H9 (cell line): ENCODE data around the gene MIGA1. TPM values are rescaled to one million over a fixed set of nuclear protein-coding genes. Genes with fewer than 3 reads are reported as not detected.

Experiments
- DNase-seq: peaks from one replicate; pipeline ENCODE4 v3.0.0-alpha.2; 2017
- H2AFZ ChIP-seq: one replicate; pipeline ENCODE4 v1.6.1; 2013; ENCODE audit warnings: mild to moderate bottlenecking, low read length, control low read depth, moderate library complexity
- H2AK5ac ChIP-seq: 2 replicates; pipeline ENCODE4 v1.6.1; 2013; ENCODE audit warnings: low read length, control low read depth, mixed read lengths; ENCODE audit not compliant: insufficient read length
- H2BK120ac ChIP-seq: one replicate; pipeline ENCODE4 v1.6.1; 2013; ENCODE audit warnings: low read depth, mild to moderate bottlenecking, low read length, control low read depth, inconsistent platforms; ENCODE audit not compliant: poor library complexity, severe bottlenecking
- H2BK12ac ChIP-seq: 2 replicates; pipeline ENCODE4 v1.6.1; 2013; ENCODE audit warnings: low read length, control low read depth, mixed read lengths, low read depth; ENCODE audit not compliant: insufficient read length
- H2BK15ac ChIP-seq: 2 replicates; pipeline ENCODE4 v1.6.1; 2013; ENCODE audit warnings: low read depth, low read length, control low read depth
- H2BK20ac ChIP-seq: one replicate; pipeline ENCODE4 v1.6.1; 2013; ENCODE audit warnings: low read depth, mild to moderate bottlenecking, low read length, control low read depth, inconsistent platforms; ENCODE audit not compliant: poor library complexity, severe bottlenecking
- H2BK5ac ChIP-seq: 2 replicates; pipeline ENCODE4 v1.6.1; 2013; ENCODE audit warnings: low read length, control low read depth, mixed read lengths; ENCODE audit not compliant: insufficient read length
- H3K14ac ChIP-seq: 2 replicates; pipeline ENCODE4 v1.6.1; 2013; ENCODE audit warnings: low read length, control low read depth; ENCODE audit not compliant: insufficient read depth
- H3K18ac ChIP-seq: 2 replicates; pipeline ENCODE4 v1.6.1; 2013; ENCODE audit warnings: low read depth, mild to moderate bottlenecking, mixed read lengths, low read length, control low read depth; ENCODE audit not compliant: insufficient read length
- H3K23ac ChIP-seq: 2 replicates; pipeline ENCODE4 v1.6.1; 2013; ENCODE audit warnings: low read length, control low read depth, mixed read lengths, low read depth; ENCODE audit not compliant: insufficient read length
- H3K23me2 ChIP-seq: 2 replicates; pipeline ENCODE4 v1.6.1; 2013; ENCODE audit warnings: low read depth, mild to moderate bottlenecking, mixed read lengths, low read length, control low read depth; ENCODE audit not compliant: insufficient read length, poor library complexity, severe bottlenecking
- H3K27ac ChIP-seq: 2 replicates; pipeline ENCODE4 v1.5.1; 2013; ENCODE audit warnings: low read length, control low read depth, mixed read lengths, low read depth; ENCODE audit not compliant: insufficient read length
- H3K27me3 ChIP-seq: 2 replicates; pipeline ENCODE4 v1.6.1; 2013; ENCODE audit warnings: low read length, control low read depth, inconsistent platforms; ENCODE audit not compliant: insufficient read depth
- H3K4ac ChIP-seq: 2 replicates; pipeline ENCODE4 v1.6.1; 2013; ENCODE audit warnings: low read depth, mild to moderate bottlenecking, control low read depth, inconsistent platforms, low read length, moderate library complexity
- H3K4me1 ChIP-seq: 2 replicates; pipeline ENCODE4 v1.6.1; 2013; ENCODE audit warnings: low read length, control low read depth, inconsistent platforms; ENCODE audit not compliant: insufficient read depth
- H3K4me2 ChIP-seq: 2 replicates; pipeline ENCODE4 v1.6.1; 2013; ENCODE audit warnings: low read length, control low read depth, mixed read lengths; ENCODE audit not compliant: insufficient read length, insufficient read depth
- H3K56ac ChIP-seq: 2 replicates; pipeline ENCODE4 v1.6.1; 2013; ENCODE audit warnings: low read depth, mild to moderate bottlenecking, mixed read lengths, low read length, control low read depth; ENCODE audit not compliant: insufficient read length
- H3K79me1 ChIP-seq: 2 replicates; pipeline ENCODE4 v1.6.1; 2013; ENCODE audit warnings: low read depth, mild to moderate bottlenecking, moderate library complexity, low read length, control low read depth, inconsistent platforms; ENCODE audit not compliant: insufficient read depth, poor library complexity, severe bottlenecking
- H3K79me2 ChIP-seq: 2 replicates; pipeline ENCODE4 v1.6.1; 2013; ENCODE audit warnings: low read length, control low read depth, inconsistent platforms; ENCODE audit not compliant: insufficient read depth
- H3K9ac ChIP-seq: 2 replicates; pipeline ENCODE4 v1.6.1; 2013; ENCODE audit warnings: low read length, control low read depth, mixed read lengths; ENCODE audit not compliant: insufficient read length; ENCODE audit errors: extremely low read depth
- H3K9me3 ChIP-seq: one replicate; pipeline ENCODE4 v1.6.1; 2013; ENCODE audit warnings: low read depth, low read length, inconsistent platforms; ENCODE audit not compliant: control insufficient read depth
- H3T11ph ChIP-seq: one replicate; pipeline ENCODE4 v1.6.1; 2013; ENCODE audit warnings: mild to moderate bottlenecking, low read length, control low read depth, inconsistent platforms
- H4K20me1 ChIP-seq: one replicate; pipeline ENCODE4 v1.6.1; 2013; ENCODE audit not compliant: control insufficient read depth, insufficient read length, insufficient read depth
- H4K5ac ChIP-seq: 2 replicates; pipeline ENCODE4 v1.6.1; 2013; ENCODE audit warnings: low read depth, mild to moderate bottlenecking, mixed read lengths, low read length, control low read depth; ENCODE audit not compliant: insufficient read length
- H4K8ac ChIP-seq: replicated peaks from 2 replicates; pipeline ENCODE4 v1.6.1; 2013; ENCODE audit warnings: low read length, control low read depth, mixed read lengths, low read depth; ENCODE audit not compliant: insufficient read length
- H4K91ac ChIP-seq: 2 replicates; pipeline ENCODE4 v1.6.1; 2013; ENCODE audit warnings: low read depth, mild to moderate bottlenecking, moderate library complexity, mixed read lengths, low read length, control low read depth; ENCODE audit not compliant: insufficient read length
- H3K27ac Mint-ChIP-seq, 3 experiments: 2 replicates in 2 of 3; 3 replicates in 1 of 3; pipeline ENCODE4 v1.8.0; 2020 to 2021; ENCODE audit warnings: mixed read lengths in 3 of 3, mild to moderate bottlenecking in 1 of 3, moderate library complexity in 1 of 3
- H3K27me3 Mint-ChIP-seq: 2 replicates; pipeline ENCODE4 v1.8.0; 2021; ENCODE audit warnings: low read depth, mild to moderate bottlenecking, moderate library complexity, mixed read lengths
- H3K36me3 Mint-ChIP-seq, 3 experiments: 2 replicates in 2 of 3; 3 replicates in 1 of 3; pipeline ENCODE4 v1.8.0; 2020 to 2021; ENCODE audit warnings: low read depth in 3 of 3, mixed read lengths in 3 of 3; ENCODE audit not compliant: insufficient read depth in 1 of 3
- H3K4me1 Mint-ChIP-seq, 2 experiments: 2 replicates each; pipeline ENCODE4 v1.8.0; 2020; ENCODE audit warnings: mixed read lengths in 2 of 2
- H3K4me3 Mint-ChIP-seq, 2 experiments: 2 replicates in 1 of 2; 3 replicates in 1 of 2; pipeline ENCODE4 v1.8.0; 2020 to 2021; ENCODE audit warnings: mild to moderate bottlenecking in 2 of 2, mixed read lengths in 2 of 2, moderate library complexity in 1 of 2
- H3K9me3 Mint-ChIP-seq, 2 experiments: 2 replicates in 1 of 2; 3 replicates in 1 of 2; pipeline ENCODE4 v1.8.0; 2020; ENCODE audit warnings: mild to moderate bottlenecking in 2 of 2, mixed read lengths in 2 of 2, moderate library complexity in 1 of 2
- CTCF ChIP-seq: fragments of 200-600 bp; sonication (generic); conservative IDR thresholded peaks from 3 replicates; pipeline ENCODE4 v1.8.0; 2021; ENCODE audit warnings: antibody characterized with exemption, mild to moderate bottlenecking
- whole genome bisulfite sequencing: extraction: QIAGEN DNeasy Blood & Tissue Kit; methylation state at CpG from one replicate; pipeline ENCODE4 v1.1.7; 2013; ENCODE audit warnings: missing lambda C conversion rate, low lambda C conversion rate, mixed read lengths; ENCODE audit not compliant: insufficient read length; ENCODE audit errors: extremely low coverage; 5-methylcytosine and 5-hydroxymethylcytosine counted together
- total RNA-seq: library from RNA; stranded (reverse); gene quantifications from 2 replicates; pipeline ENCODE4 v1.2.1, GENCODE V29; 2021

MIGA1 gene
- total RNA-seq, 1 experiment from 2014 or later, result 6.3 TPM

GRCh38 chr1:77739235-77739634 is 40.2 kb upstream of the MIGA1 start:
- Histone ChIP-seq H3K4me1 (no peaks in the 10 kb centered on the region), H4K8ac (no peak overlapping the region), H2BK120ac (no peak overlapping the region), H3K14ac (no peak overlapping the region), H3K9me3 (no peaks in the 10 kb centered on the region), H3K4ac (no peak overlapping the region), H3T11ph (no peak overlapping the region), H3K27me3 (no peaks in the 10 kb centered on the region), H4K91ac (no peak overlapping the region), H2BK5ac (no peak overlapping the region), H3K27ac (no peak overlapping the region), H3K79me2 (peaks cover 6% of the 10 kb centered on the region; the same call in 1 of the 2 replicates), H2AFZ (no peak overlapping the region), H3K18ac (no peak overlapping the region), H3K79me1 (peaks cover 2% of the 10 kb centered on the region), H2BK20ac (no peak overlapping the region), H3K4me2 (no peak overlapping the region), H4K5ac (no peak overlapping the region), H3K23me2 (no peaks in the 10 kb centered on the region), H2BK12ac (no peak overlapping the region), H2BK15ac (no peak overlapping the region), H3K56ac (no peak overlapping the region), H3K23ac (no peak overlapping the region), H4K20me1 (no peaks in the 10 kb centered on the region), H3K9ac (no peak overlapping the region), H2AK5ac (no peak overlapping the region)
- no peak overlapping the region for H3K27ac Mint-ChIP-seq
- no peak for DNase-seq
- TF ChIP-seq CTCF, result no peak
- no CpG with 5 or more reads among the region's 1 CpG for WGBS
- no peak overlapping the region for H3K4me3 Mint-ChIP-seq
- no peaks in the 10 kb centered on the region for H3K4me1 Mint-ChIP-seq
- peaks cover 14 to 28% (median 23%) of the 10 kb centered on the region in 3 experiments; a peak in 6 of 7 replicates for H3K36me3 Mint-ChIP-seq
- H3K27me3 Mint-ChIP-seq, result no peaks in the 10 kb centered on the region
- no peaks in the 10 kb centered on the region for H3K9me3 Mint-ChIP-seq
